HG03469 (cell line): ENCODE results near the gene SMARCAL1.

ENCODE experiments used
- ATAC-seq: cut with Tn5 transposase; IDR thresholded peaks from one replicate; pipeline ENCODE4 v1.9.1; 2021; ENCODE audit warnings: mild to moderate bottlenecking, moderate library complexity, moderate number of reproducible peaks; ENCODE audit not compliant: unreplicated experiment

The SMARCAL1 gene

GRCh38 chr2:216522892-216523502 is 110.7 kb downstream of the SMARCAL1 start:
- ATAC-seq, result no peak

- ATAC-seq, result no peak
These were observed 113.7 kb downstream of the SMARCAL1 start for GRCh38 chr2:216525972-216526371.

GRCh38 chr2:216526939-216527338 is 114.7 kb downstream of the SMARCAL1 start:
- no peak for ATAC-seq

DNA sequence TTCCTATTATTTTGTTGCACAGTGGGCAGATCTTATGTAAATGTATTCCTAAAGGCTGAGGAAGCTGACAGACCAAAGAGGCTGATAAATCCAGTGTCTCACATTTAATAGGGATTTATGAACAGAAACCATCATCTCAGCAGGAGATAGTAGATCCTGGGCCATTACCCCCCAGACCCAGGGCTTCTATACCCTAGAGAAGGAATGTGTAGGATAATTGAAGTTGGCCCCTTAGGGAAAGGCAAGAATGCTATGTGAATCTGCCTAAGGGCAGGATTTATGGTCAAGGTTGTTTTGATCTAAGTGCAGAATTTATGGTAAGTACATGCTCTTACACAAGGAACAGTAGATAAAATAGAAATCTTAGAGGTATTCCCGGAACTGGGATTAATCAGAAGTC is 115.3 kb downstream of the SMARCAL1 start:
- ATAC-seq, result no peak

GRCh38 chr2:216532562-216532961 is 120.3 kb downstream of the SMARCAL1 start:
- no peak for ATAC-seq
